Gastroesophageal sphincter (tissue), 4 donors: Measurements from ENCODE around the gene LECT2. TPM values are rescaled to one million over a fixed set of nuclear protein-coding genes. Genes with fewer than 3 reads are reported as not detected.

Experiments
- ATAC-seq: fragments of 150-250 bp; one replicate; pipeline ENCODE4 v1.9.1; 2016; ENCODE audit warnings: mild to moderate bottlenecking, moderate library complexity
- H3K27ac ChIP-seq, 4 donors: fragments of 200-600 bp; sonication (generic) in 3 of 4; 1 replicate in 3 of 4; 2 replicates in 1 of 4; pipeline ENCODE4 v1.5.1; 2016 to 2019
- H3K27me3 ChIP-seq: fragments of 200-600 bp; sonication (generic); one replicate; pipeline ENCODE4 v1.5.1; 2019
- H3K36me3 ChIP-seq, 2 donors: fragments of 200-600 bp; sonication (generic); one replicate each; pipeline ENCODE4 v1.5.1; 2019; ENCODE audit warnings: control low read depth in 1 of 2
- H3K4me1 ChIP-seq, 3 donors: fragments of 200-600 bp; sonication (generic); 1 replicate in 2 of 3; 2 replicates in 1 of 3; pipeline ENCODE4 v1.5.1; 2016 to 2019; ENCODE audit warnings: control low read depth in 2 of 3
- H3K4me3 ChIP-seq, 2 donors: fragments of 200-600 bp; sonication (generic); one replicate each; pipeline ENCODE4 v1.5.1; 2019; ENCODE audit warnings: mild to moderate bottlenecking in 1 of 2, moderate library complexity in 1 of 2
- H3K9me3 ChIP-seq, 3 donors: fragments of 200-600 bp; sonication (generic); one replicate each; pipeline ENCODE4 v1.5.1; 2017 to 2019; ENCODE audit warnings: control low read depth in 2 of 3
- CTCF ChIP-seq, 4 experiments: fragments of 200-600 bp in 2 of 4; fragments of 450-650 bp in 2 of 4; sonication (generic) in 1 of 4; IDR thresholded peaks; one replicate each; pipeline ENCODE4 v1.5.1; 2017 to 2019; ENCODE audit warnings: antibody characterized with exemption in 4 of 4, mild to moderate bottlenecking in 2 of 4, moderate library complexity in 2 of 4
- EP300 ChIP-seq: sonication (generic); formaldehyde crosslinking; IDR thresholded peaks from one replicate; pipeline ENCODE4 v1.6.1; 2017; ENCODE audit warnings: antibody characterized with exemption, mild to moderate bottlenecking
- POLR2A ChIP-seq, 2 donors: fragments of 450-650 bp; IDR thresholded peaks; one replicate each; pipeline ENCODE4 v1.6.1; 2017; ENCODE audit warnings: antibody characterized with exemption in 2 of 2, mild to moderate bottlenecking in 2 of 2, moderate library complexity in 1 of 2
- POLR2AphosphoS5 ChIP-seq: sonication (generic); formaldehyde crosslinking; IDR thresholded peaks from one replicate; pipeline ENCODE4 v1.6.1; 2017; ENCODE audit warnings: antibody characterized with exemption
- WGBS, 2 donors: methylation state at CpG; one replicate each; pipeline ENCODE4 v1.1.5; 2018; ENCODE audit warnings: low coverage in 1 of 2; 5-methylcytosine and 5-hydroxymethylcytosine counted together
- total RNA-seq, 4 donors: library from RNA; depleted of rRNA; stranded (reverse); fragments of >200 nt; gene quantifications; one replicate each; pipeline ENCODE4 v1.1.0, GENCODE V29; 2016

LECT2 gene
- total RNA-seq = not detected

DNA sequence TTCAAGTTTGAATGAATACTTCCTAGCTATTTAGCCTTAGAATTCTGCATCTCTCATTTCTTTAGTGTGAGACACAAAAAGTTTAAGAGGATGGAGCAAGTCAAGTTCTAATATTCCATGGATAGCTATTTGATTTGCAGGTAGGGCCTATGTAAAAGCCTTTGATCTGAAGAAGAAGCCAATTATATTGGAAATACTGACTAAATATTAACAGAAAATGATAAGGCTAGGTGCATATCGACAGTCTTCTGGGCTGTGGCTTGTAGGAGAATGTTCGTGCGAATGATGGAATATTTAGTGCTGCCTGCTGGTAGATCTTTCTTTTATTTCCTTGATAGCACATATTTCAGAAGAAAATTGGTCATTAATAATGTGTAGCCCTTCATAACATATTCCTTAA, at the start of gene LECT2:
Gene LECT2 (minus strand): TSS at position 85 of the 400 bp plus-strand sequence. CDS start 150 bp downstream, outside the sequence.
- WGBS, 2 donors = 92 to 100% methylated on average over 3 of the region's 3 CpGs
- Histone ChIP-seq H3K9me3 (no peaks in the 10 kb centered on the region), H3K4me3 (no peak within 1 kb of the TSS), H3K27ac (no peak within 1 kb of the TSS), H3K27me3 (no peaks in the 10 kb centered on the region), H3K36me3 (no peaks in the 10 kb centered on the region), H3K4me1 (no peaks in the 10 kb centered on the region)
- no peak for ATAC-seq
- no peak for TF ChIP-seq POLR2A (IDR thresholded peaks at IDR 0.05)
- no peak for TF ChIP-seq POLR2AphosphoS5
- TF ChIP-seq CTCF (IDR thresholded peaks at IDR 0.05) = no peak
- TF ChIP-seq EP300 = no peak

- Histone ChIP-seq H3K36me3 (no peaks in the 10 kb centered on the region), H3K9me3 (no peaks in the 10 kb centered on the region), H3K27ac (no peak overlapping the region), H3K4me3 (no peak overlapping the region), H3K27me3 (no peaks in the 10 kb centered on the region), H3K4me1 (peaks cover 0 to 26% (median 5%) of the 10 kb centered on the region in 3 donors)
- TF ChIP-seq POLR2AphosphoS5 (peak; percentile 20), CTCF (IDR thresholded peaks at IDR 0.05) (no peak), EP300 (no peak), POLR2A (IDR thresholded peaks at IDR 0.05) (no peak)
- ATAC-seq = no peak
- 85 to 100% methylated on average over 2 to 3 of the region's 3 CpGs for WGBS, 2 donors
Observed at GRCh38 chr5:136004436-136004835, 49.7 kb upstream of the LECT2 start.

DNA sequence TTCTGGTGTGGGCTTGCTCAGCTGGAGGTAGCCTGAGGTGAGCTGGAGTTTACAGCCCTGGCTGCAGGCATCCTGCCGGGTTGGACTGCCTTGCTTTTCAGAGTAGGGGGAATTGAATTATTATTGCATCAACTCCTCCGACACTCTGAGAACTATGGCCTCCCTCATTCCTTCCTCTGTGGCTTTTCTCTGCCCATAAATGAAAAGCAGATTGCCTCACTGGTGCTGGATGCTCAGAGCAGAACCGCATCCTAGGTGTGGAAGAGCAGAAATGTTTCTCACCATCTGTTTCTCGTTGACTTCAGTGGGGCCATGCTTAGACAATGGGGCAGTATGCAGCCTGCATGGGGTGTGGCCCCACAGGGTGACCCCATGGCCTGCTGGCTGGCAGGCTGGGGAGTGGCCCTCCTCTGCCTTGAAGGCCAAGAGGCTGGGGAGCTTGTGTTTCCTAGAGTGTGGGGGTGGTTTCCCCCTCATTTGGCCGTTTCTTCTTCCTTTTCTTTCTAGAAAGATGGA, 46.7 kb upstream of the LECT2 start:
- Histone ChIP-seq H3K4me1 (peaks cover 0 to 15% (median 0%) of the 10 kb centered on the region in 3 donors), H3K4me3 (no peak overlapping the region), H3K36me3 (no peaks in the 10 kb centered on the region), H3K27ac (peak overlapping the region in 1 of 4 donors; percentile 46), H3K27me3 (no peaks in the 10 kb centered on the region), H3K9me3 (no peaks in the 10 kb centered on the region)
- peak; percentile 18 for ATAC-seq
- WGBS, 2 donors = 66 to 80% methylated on average over 2 of the region's 5 CpGs
- TF ChIP-seq EP300 = no peak
- TF ChIP-seq POLR2AphosphoS5 = no peak
- TF ChIP-seq CTCF (IDR thresholded peaks at IDR 0.05) = no peak
- no peak for TF ChIP-seq POLR2A (IDR thresholded peaks at IDR 0.05)

GRCh38 chr5:136000932-136001331, 46.1 kb upstream of the LECT2 start:
- Histone ChIP-seq H3K27me3 (no peaks in the 10 kb centered on the region), H3K27ac (peak overlapping the region in 1 of 4 donors; percentile 46), H3K4me3 (no peak overlapping the region), H3K9me3 (no peaks in the 10 kb centered on the region), H3K36me3 (no peaks in the 10 kb centered on the region), H3K4me1 (peaks cover 0 to 15% (median 0%) of the 10 kb centered on the region in 3 donors)
- 88% methylated on average over 2 to 3 of the region's 3 CpGs for WGBS, 2 donors
- TF ChIP-seq POLR2A (IDR thresholded peaks at IDR 0.05) = no peak
- ATAC-seq = no peak

DNA sequence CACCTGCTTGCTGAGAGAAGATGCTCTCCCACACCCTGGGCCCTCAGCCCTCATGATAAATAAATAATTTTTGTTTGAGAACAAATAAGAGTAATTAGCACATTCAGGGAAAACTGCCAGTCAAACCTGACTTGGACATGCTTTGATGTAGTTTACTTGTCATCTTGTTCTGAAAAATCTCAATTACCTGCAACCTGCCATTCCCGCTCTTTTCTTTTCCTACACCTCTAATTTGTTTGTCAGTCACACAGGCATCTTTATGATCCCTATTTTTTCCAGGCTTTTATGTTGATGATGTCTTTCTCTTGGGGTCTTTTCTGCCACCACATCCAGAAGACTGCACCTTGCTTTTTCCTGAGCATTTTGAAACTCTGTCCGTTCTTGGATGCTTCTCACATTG, 45.4 kb upstream of the LECT2 start:
- H3K27ac ChIP-seq = no peak overlapping the region
- no peaks in the 10 kb centered on the region for H3K27me3 ChIP-seq
- H3K36me3 ChIP-seq = no peaks in the 10 kb centered on the region
- 86 to 92% methylated on average over 2 of the region's 2 CpGs for WGBS, 2 donors
- TF ChIP-seq EP300 (no peak), CTCF (IDR thresholded peaks at IDR 0.05) (no peak), POLR2AphosphoS5 (no peak), POLR2A (IDR thresholded peaks at IDR 0.05) (no peak)
- no peak overlapping the region for H3K4me3 ChIP-seq
- ATAC-seq = no peak
- H3K9me3 ChIP-seq = no peaks in the 10 kb centered on the region
- H3K4me1 ChIP-seq = peaks cover 0 to 7% (median 0%) of the 10 kb centered on the region in 3 donors
